Esophagus muscularis mucosa (tissue), 4 donors: ENCODE results near the gene PODNL1.

Source experiments
- CTCF ChIP-seq, 3 experiments: fragments of 200-600 bp in 2 of 3; fragments of 450-650 bp in 1 of 3; sonication (generic) in 2 of 3; IDR thresholded peaks; one replicate each; pipeline ENCODE4 v1.5.1; 2017 to 2019; ENCODE audit warnings: antibody characterized with exemption in 3 of 3, mild to moderate bottlenecking in 2 of 3, moderate library complexity in 1 of 3
- EP300 ChIP-seq: sonication (generic); formaldehyde crosslinking; IDR thresholded peaks from one replicate; pipeline ENCODE4 v1.6.1; 2017; ENCODE audit warnings: antibody characterized with exemption
- POLR2AphosphoS5 ChIP-seq, 2 donors: sonication (generic); formaldehyde crosslinking; IDR thresholded peaks; one replicate each; pipeline ENCODE4 v1.6.1; 2017; ENCODE audit warnings: antibody characterized with exemption in 2 of 2

GRCh38 chr19:13888281-13888680 is 49.9 kb downstream of the PODNL1 start:
- TF ChIP-seq CTCF (IDR thresholded peaks at IDR 0.05) (no peak), EP300 (no peak), POLR2AphosphoS5 (IDR thresholded peaks at IDR 0.05) (no peak)
